HG02588 (cell line): ENCODE results near the gene IGDCC3.
"Not testable (repeated sequence)": the region's sequence is repeated elsewhere in the genome, so short reads cannot be mapped to it uniquely, and the experiment has no call there.

Source experiments
- ATAC-seq: cut with Tn5 transposase; IDR thresholded peaks from one replicate; pipeline ENCODE4 v1.9.1; 2021; ENCODE audit warnings: mild to moderate bottlenecking, moderate library complexity; ENCODE audit not compliant: unreplicated experiment

Gene IGDCC3

GRCh38 chr15:65406424-65407000 lies 28.7 kb upstream of the IGDCC3 start:
- no peak for ATAC-seq

GRCh38 chr15:65405791-65406423 lies 28.1 kb upstream of the IGDCC3 start:
- ATAC-seq: no peak

GRCh38 chr15:65404186-65404872 lies 26.5 kb upstream of the IGDCC3 start:
- ATAC-seq: no peak

- no peak for ATAC-seq
These were observed 25.2 kb upstream of the IGDCC3 start for GRCh38 chr15:65402961-65403360.

- ATAC-seq: no peak
These were observed 23.9 kb upstream of the IGDCC3 start for GRCh38 chr15:65401611-65402240.

GRCh38 chr15:65400760-65401610 lies 23.2 kb upstream of the IGDCC3 start:
- no peak for ATAC-seq

GRCh38 chr15:65399997-65400396 lies 22.2 kb upstream of the IGDCC3 start:
- ATAC-seq: no peak

GRCh38 chr15:65399001-65399706 lies 21.4 kb upstream of the IGDCC3 start:
- no peak for ATAC-seq

GRCh38 chr15:65398486-65398885 lies 20.7 kb upstream of the IGDCC3 start:
- ATAC-seq: not testable (repeated sequence)

GRCh38 chr15:65396965-65397317 lies 19.1 kb upstream of the IGDCC3 start:
- ATAC-seq: no peak

- ATAC-seq: no peak
These were observed 18.6 kb upstream of the IGDCC3 start for GRCh38 chr15:65396283-65396964.

GRCh38 chr15:65395567-65396202 lies 17.9 kb upstream of the IGDCC3 start:
- ATAC-seq: no peak

- no peak for ATAC-seq
These were observed 17.1 kb upstream of the IGDCC3 start for GRCh38 chr15:65394936-65395335.

GRCh38 chr15:65394280-65394789 lies 16.5 kb upstream of the IGDCC3 start:
- no peak for ATAC-seq

- no peak for ATAC-seq
These were observed 15.8 kb upstream of the IGDCC3 start for GRCh38 chr15:65393557-65393956.

GRCh38 chr15:65393091-65393490 lies 15.3 kb upstream of the IGDCC3 start:
- no peak for ATAC-seq

GRCh38 chr15:65392368-65392767 lies 14.6 kb upstream of the IGDCC3 start:
- ATAC-seq: no peak

- no peak for ATAC-seq
These were observed 13.9 kb upstream of the IGDCC3 start for GRCh38 chr15:65391732-65392131.

- no peak for ATAC-seq
These were observed 12.6 kb upstream of the IGDCC3 start for GRCh38 chr15:65390447-65390846.
